Neuronal stem cell (in vitro differentiated cells): ENCODE results near the gene RP2.

ENCODE experiments used
- DNase-seq: peaks from one replicate; pipeline ENCODE4 v3.0.0-alpha.2; 2013; ENCODE audit warnings: low spot score
- H2AFZ ChIP-seq: one replicate; pipeline ENCODE4 v1.6.1; 2013; ENCODE audit warnings: mild to moderate bottlenecking, low read length, inconsistent platforms
- H2AK5ac ChIP-seq: 2 replicates; pipeline ENCODE4 v1.6.1; 2013; ENCODE audit warnings: low read depth, mild to moderate bottlenecking, inconsistent platforms, low read length, moderate library complexity, mixed read lengths
- H2BK120ac ChIP-seq: 2 replicates; pipeline ENCODE4 v1.6.1; 2013; ENCODE audit warnings: low read depth, mild to moderate bottlenecking, inconsistent platforms, low read length, moderate library complexity, mixed read lengths
- H2BK12ac ChIP-seq: one replicate; pipeline ENCODE4 v1.6.1; 2013; ENCODE audit warnings: low read length, inconsistent platforms
- H2BK15ac ChIP-seq: 2 replicates; pipeline ENCODE4 v1.6.1; 2013; ENCODE audit warnings: mild to moderate bottlenecking, low read length, inconsistent platforms, mixed read lengths
- H2BK5ac ChIP-seq: one replicate; pipeline ENCODE4 v1.6.1; 2013; ENCODE audit warnings: inconsistent platforms, mild to moderate bottlenecking, low read length, moderate library complexity
- H3K14ac ChIP-seq: one replicate; pipeline ENCODE4 v1.6.1; 2013; ENCODE audit warnings: low read length, inconsistent platforms
- H3K18ac ChIP-seq: 2 replicates; pipeline ENCODE4 v1.6.1; 2013; ENCODE audit warnings: low read length, inconsistent platforms
- H3K23ac ChIP-seq: 2 replicates; pipeline ENCODE4 v1.6.1; 2013; ENCODE audit warnings: low read depth, mild to moderate bottlenecking, mixed read lengths, low read length, inconsistent platforms; ENCODE audit not compliant: poor library complexity
- H3K27ac ChIP-seq: replicated peaks from 3 replicates; pipeline ENCODE4 v1.5.1; 2013; ENCODE audit warnings: low read length, inconsistent platforms
- H3K27me3 ChIP-seq, 3 experiments: 2 replicates each; pipeline ENCODE4 v1.6.1; 2013; ENCODE audit warnings: low read length in 3 of 3, mild to moderate bottlenecking in 2 of 3, inconsistent platforms in 1 of 3, low read depth in 1 of 3, mixed read lengths in 1 of 3, moderate library complexity in 1 of 3; ENCODE audit not compliant: control insufficient read depth in 3 of 3, insufficient read depth in 3 of 3
- H3K36me3 ChIP-seq, 2 donors: replicated peaks in 1 of 2; 2 replicates each; pipeline ENCODE4 v1.6.1; 2013; ENCODE audit warnings: low read length in 2 of 2; ENCODE audit not compliant: control insufficient read depth in 2 of 2, insufficient read depth in 2 of 2
- H3K4ac ChIP-seq: 2 replicates; pipeline ENCODE4 v1.6.1; 2013; ENCODE audit warnings: inconsistent platforms, mild to moderate bottlenecking, low read length, moderate library complexity
- H3K4me1 ChIP-seq, 2 donors: 1 replicate in 1 of 2; 2 replicates in 1 of 2; pipeline ENCODE4 v1.6.1; 2013; ENCODE audit warnings: low read length in 2 of 2, low read depth in 1 of 2; ENCODE audit not compliant: control insufficient read depth in 2 of 2, insufficient read depth in 1 of 2
- H3K4me2 ChIP-seq: one replicate; pipeline ENCODE4 v1.6.1; 2013; ENCODE audit warnings: mild to moderate bottlenecking, low read length, inconsistent platforms; ENCODE audit not compliant: insufficient read depth, poor library complexity, severe bottlenecking
- H3K4me3 ChIP-seq, 2 donors: 2 replicates each; pipeline ENCODE4 v1.5.1; 2013; ENCODE audit warnings: low read length in 2 of 2, mild to moderate bottlenecking in 2 of 2, inconsistent platforms in 1 of 2, moderate library complexity in 1 of 2
- H3K79me1 ChIP-seq: one replicate; pipeline ENCODE4 v1.6.1; 2013; ENCODE audit warnings: low read depth, mild to moderate bottlenecking, inconsistent platforms, low read length, moderate library complexity
- H3K9ac ChIP-seq: one replicate; pipeline ENCODE4 v1.6.1; 2013; ENCODE audit warnings: mild to moderate bottlenecking, low read depth, low read length, inconsistent platforms; ENCODE audit not compliant: poor library complexity
- H3K9me3 ChIP-seq, 2 donors: replicated peaks in 1 of 2; 2 replicates each; pipeline versions ENCODE3 to v1.6.1; 2013; ENCODE audit warnings: low read length in 2 of 2, mild to moderate bottlenecking in 2 of 2, inconsistent platforms in 1 of 2, low read depth in 1 of 2, mixed read lengths in 1 of 2, moderate library complexity in 1 of 2; ENCODE audit not compliant: control insufficient read depth in 2 of 2, insufficient read depth in 1 of 2
- H4K8ac ChIP-seq: one replicate; pipeline ENCODE4 v1.6.1; 2013; ENCODE audit warnings: low read depth, mild to moderate bottlenecking, inconsistent platforms, low read length, moderate library complexity
- H4K91ac ChIP-seq: one replicate; pipeline ENCODE4 v1.6.1; 2013; ENCODE audit warnings: low read length, low read depth, mild to moderate bottlenecking, inconsistent platforms; ENCODE audit not compliant: poor library complexity
- WGBS, 2 donors: extraction: QIAGEN DNeasy Blood & Tissue Kit; methylation state at CpG; one replicate each; pipeline ENCODE4 v1.1.7; 2013; ENCODE audit warnings: missing lambda C conversion rate in 2 of 2, mixed read lengths in 1 of 2; ENCODE audit not compliant: insufficient read length in 2 of 2, insufficient replicate concordance in 1 of 2; ENCODE audit errors: extremely low coverage in 2 of 2; 5-methylcytosine and 5-hydroxymethylcytosine counted together

Gene RP2

DNA sequence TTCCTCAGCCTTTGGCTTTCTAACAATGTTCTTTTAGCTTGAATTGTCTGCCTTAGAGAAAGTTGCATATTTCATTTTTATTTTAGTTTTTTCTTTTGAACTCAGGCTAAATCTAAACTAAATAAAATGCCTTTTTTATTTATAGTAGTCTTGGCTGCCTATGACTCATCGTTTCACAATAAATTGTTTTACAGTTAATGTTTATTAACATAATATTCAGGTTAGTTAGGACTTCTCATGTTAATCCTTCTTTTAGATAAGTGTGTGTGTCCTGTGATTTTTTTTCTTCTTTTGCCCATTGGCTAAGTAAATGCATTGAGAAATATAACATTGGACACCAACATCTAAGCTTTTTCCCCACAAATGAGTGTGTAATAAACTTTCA lies 1.6 kb downstream of the RP2 start:
- H2BK12ac ChIP-seq: no peak overlapping the region
- H3K4ac ChIP-seq: no peak overlapping the region
- DNase-seq: no peak
- no peak overlapping the region for H3K9ac ChIP-seq
- no peak overlapping the region for H2BK15ac ChIP-seq
- H4K91ac ChIP-seq: no peak overlapping the region
- H3K27me3 ChIP-seq: peaks cover 0 to 1% (median 0%) of the 10 kb centered on the region in 3 experiments
- no peak overlapping the region for H3K27ac ChIP-seq
- no peak overlapping the region for H2AFZ ChIP-seq
- no peak overlapping the region for H4K8ac ChIP-seq
- H3K4me3 ChIP-seq: peak overlapping the region in 1 of 2 donors; percentile 72
- no peaks in the 10 kb centered on the region for H3K79me1 ChIP-seq
- no peaks in the 10 kb centered on the region for H3K9me3 ChIP-seq
- H3K4me1 ChIP-seq: no peaks in the 10 kb centered on the region
- no CpG with 5 or more reads among the region's 1 CpG for WGBS, 2 donors
- no peak overlapping the region for H2AK5ac ChIP-seq
- H3K4me2 ChIP-seq: no peak overlapping the region
- no peak overlapping the region for H3K23ac ChIP-seq
- no peak overlapping the region for H2BK120ac ChIP-seq
- H2BK5ac ChIP-seq: no peak overlapping the region
- no peak overlapping the region for H3K14ac ChIP-seq
- H3K18ac ChIP-seq: no peak overlapping the region
- H3K36me3 ChIP-seq: no peaks in the 10 kb centered on the region

DNA sequence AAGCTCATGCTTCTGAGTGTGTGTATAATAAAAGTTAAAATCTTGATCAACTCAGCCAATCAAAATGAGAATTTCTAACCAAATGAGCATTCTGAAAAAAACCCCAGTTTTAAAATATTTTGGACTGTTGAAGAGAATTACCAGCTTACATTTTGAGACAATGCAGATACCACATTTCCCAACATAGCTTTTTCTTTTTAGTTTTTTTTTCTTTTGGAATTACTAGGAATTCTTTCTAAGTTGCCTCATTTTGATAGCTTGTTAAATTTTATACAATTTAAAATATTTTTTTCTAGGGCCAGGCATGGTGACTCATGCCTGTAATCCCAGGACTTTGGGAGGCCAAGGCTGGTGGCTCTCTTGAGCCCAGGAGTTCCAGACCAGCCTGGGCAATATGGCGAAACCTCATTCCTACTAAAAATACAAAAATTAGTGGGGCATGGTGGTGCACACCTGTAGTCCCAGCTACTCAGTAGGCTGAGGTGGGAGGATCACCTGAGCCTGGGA lies 2.2 kb downstream of the RP2 start:
- H3K14ac ChIP-seq: no peak overlapping the region
- H3K27ac ChIP-seq: no peak overlapping the region
- no peak for DNase-seq
- H3K4me1 ChIP-seq: no peaks in the 10 kb centered on the region
- no peak overlapping the region for H3K4ac ChIP-seq
- H2BK120ac ChIP-seq: no peak overlapping the region
- no peak overlapping the region for H3K18ac ChIP-seq
- H4K8ac ChIP-seq: no peak overlapping the region
- no peak overlapping the region for H2BK15ac ChIP-seq
- H3K27me3 ChIP-seq: no peaks in the 10 kb centered on the region
- no peak overlapping the region for H3K4me3 ChIP-seq
- no peaks in the 10 kb centered on the region for H3K36me3 ChIP-seq
- H2BK5ac ChIP-seq: no peak overlapping the region
- H2AK5ac ChIP-seq: no peak overlapping the region
- H2AFZ ChIP-seq: no peak overlapping the region
- WGBS, 2 donors: no CpG with 5 or more reads among the region's 1 CpG
- H3K4me2 ChIP-seq: no peak overlapping the region
- H3K79me1 ChIP-seq: no peaks in the 10 kb centered on the region
- H4K91ac ChIP-seq: no peak overlapping the region
- H2BK12ac ChIP-seq: no peak overlapping the region
- no peaks in the 10 kb centered on the region for H3K9me3 ChIP-seq
- no peak overlapping the region for H3K23ac ChIP-seq
- H3K9ac ChIP-seq: no peak overlapping the region

DNA sequence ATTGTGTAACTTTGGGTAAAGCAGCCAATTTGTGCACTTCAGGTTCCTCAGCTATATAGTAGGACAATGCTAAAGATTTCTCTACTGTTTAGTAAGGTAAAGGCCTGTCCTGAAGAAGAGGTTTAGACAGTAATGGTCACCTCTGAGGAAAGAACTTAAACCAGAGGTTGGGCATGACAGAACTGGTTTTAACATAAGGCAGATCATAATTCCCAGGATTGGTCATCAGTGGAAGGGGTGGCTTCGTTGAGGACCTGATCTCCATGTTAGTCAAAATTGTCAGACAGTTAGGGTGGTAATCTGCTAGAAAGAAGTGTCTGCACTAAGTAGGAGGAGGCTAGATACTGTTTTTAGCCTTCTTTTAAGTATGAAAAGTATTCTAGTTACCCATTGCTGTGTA lies 4.1 kb downstream of the RP2 start:
- no peak overlapping the region for H3K27ac ChIP-seq
- no peak overlapping the region for H3K23ac ChIP-seq
- no CpG with 5 or more reads among the region's 1 CpG for WGBS, 2 donors

DNA sequence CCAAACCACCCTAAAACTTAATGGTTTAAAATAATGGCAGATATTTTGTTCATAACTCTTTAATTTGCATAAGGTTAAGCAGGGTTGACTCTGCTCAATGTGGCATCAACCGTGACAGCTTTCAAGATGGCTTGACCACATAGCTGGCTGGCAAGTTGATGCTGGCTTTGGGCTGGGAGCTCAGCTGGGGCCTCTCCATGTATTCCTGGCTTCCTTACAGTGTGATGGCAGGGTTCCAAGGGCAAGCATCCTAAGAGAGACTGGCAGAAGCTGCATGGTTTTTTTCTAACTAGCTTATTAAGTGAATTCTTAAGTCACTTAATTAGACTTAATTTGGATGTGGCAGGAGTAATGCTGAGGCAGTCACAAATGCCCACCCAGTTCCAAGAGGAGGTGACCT lies 4.5 kb downstream of the RP2 start:
- Histone ChIP-seq H3K4me3 (no peak overlapping the region), H3K4me1 (no peaks in the 10 kb centered on the region), H2BK120ac (no peak overlapping the region), H2AFZ (no peak overlapping the region), H3K36me3 (no peaks in the 10 kb centered on the region), H3K79me1 (no peaks in the 10 kb centered on the region), H3K9me3 (no peaks in the 10 kb centered on the region), H3K27ac (no peak overlapping the region), H4K91ac (no peak overlapping the region), H3K27me3 (no peaks in the 10 kb centered on the region), H2BK12ac (no peak overlapping the region), H3K14ac (no peak overlapping the region), H2BK5ac (no peak overlapping the region), H3K4me2 (no peak overlapping the region), H3K18ac (no peak overlapping the region), H3K9ac (no peak overlapping the region), H2BK15ac (no peak overlapping the region), H3K23ac (no peak overlapping the region), H3K4ac (no peak overlapping the region), H2AK5ac (no peak overlapping the region), H4K8ac (no peak overlapping the region)
- no peak for DNase-seq
- WGBS, 2 donors: no CpG with 5 or more reads among the region's 1 CpG

More for the DNA sequence above, 4.1 kb downstream of the RP2 start:
- no peaks in the 10 kb centered on the region for H3K4me1 ChIP-seq
- H2BK5ac ChIP-seq: no peak overlapping the region
- H2BK12ac ChIP-seq: no peak overlapping the region
- no peak for DNase-seq
- H4K91ac ChIP-seq: no peak overlapping the region
- H3K18ac ChIP-seq: no peak overlapping the region
- no peak overlapping the region for H3K14ac ChIP-seq
- H3K4me2 ChIP-seq: no peak overlapping the region
- no peaks in the 10 kb centered on the region for H3K79me1 ChIP-seq
- no peak overlapping the region for H2AFZ ChIP-seq
- H3K9ac ChIP-seq: no peak overlapping the region
- H2AK5ac ChIP-seq: no peak overlapping the region
- H2BK15ac ChIP-seq: no peak overlapping the region
- H3K9me3 ChIP-seq: no peaks in the 10 kb centered on the region
- H2BK120ac ChIP-seq: no peak overlapping the region
- no peaks in the 10 kb centered on the region for H3K27me3 ChIP-seq
- no peak overlapping the region for H3K4me3 ChIP-seq
- H3K36me3 ChIP-seq: no peaks in the 10 kb centered on the region
- no peak overlapping the region for H3K4ac ChIP-seq
- H4K8ac ChIP-seq: no peak overlapping the region
